Stimulated activated CD8-positive, alpha-beta memory T cell treated with anti-CD3 and anti-CD28 coated beads, Interleukin-7, amount 100 ng/mL, for 1 hour (primary cell): ENCODE measurements around the gene NTM.

Experiments used
- DNase-seq, 2 donors: peaks; one replicate each; pipeline ENCODE4 v3.0.0-alpha.2; 2020; ENCODE audit warnings: low read depth in 2 of 2

NTM gene

GRCh38 chr11:132112846-132113245 lies 742.4 kb downstream of the NTM start:
- DNase-seq: no peak

- no peak for DNase-seq
Observed at GRCh38 chr11:132114185-132114584, 743.8 kb downstream of the NTM start.

- no peak for DNase-seq
Observed at GRCh38 chr11:132114743-132115142, 744.3 kb downstream of the NTM start.

GRCh38 chr11:132115454-132115853 lies 745.0 kb downstream of the NTM start:
- no peak for DNase-seq

- no peak for DNase-seq
Observed at GRCh38 chr11:132116516-132116915, 746.1 kb downstream of the NTM start.

- DNase-seq: no peak
Observed at GRCh38 chr11:132118661-132119060, 748.2 kb downstream of the NTM start.

GRCh38 chr11:132119573-132119972 lies 749.2 kb downstream of the NTM start:
- DNase-seq: no peak

GRCh38 chr11:132122735-132123134 lies 752.3 kb downstream of the NTM start:
- no peak for DNase-seq

- DNase-seq: no peak
Observed at GRCh38 chr11:132123449-132123848, 753.0 kb downstream of the NTM start.

GRCh38 chr11:132123854-132124835 lies 753.7 kb downstream of the NTM start:
- DNase-seq: no peak

- DNase-seq: no peak
Observed at GRCh38 chr11:132125988-132126871, 755.8 kb downstream of the NTM start.

GRCh38 chr11:132126973-132127899 lies 756.8 kb downstream of the NTM start:
- no peak for DNase-seq

- DNase-seq: no peak
Observed at GRCh38 chr11:132127900-132128288, 757.5 kb downstream of the NTM start.

GRCh38 chr11:132131047-132131446 lies 760.6 kb downstream of the NTM start:
- no peak for DNase-seq

GRCh38 chr11:132131961-132132360 lies 761.5 kb downstream of the NTM start:
- DNase-seq: no peak

GRCh38 chr11:132134322-132134721 lies 763.9 kb downstream of the NTM start:
- DNase-seq: no peak

GRCh38 chr11:132137289-132137980 lies 767.0 kb downstream of the NTM start:
- no peak for DNase-seq

- no peak for DNase-seq
Observed at GRCh38 chr11:132137981-132138313, 767.5 kb downstream of the NTM start.

GRCh38 chr11:132139181-132139580 lies 768.8 kb downstream of the NTM start:
- no peak for DNase-seq

GRCh38 chr11:132140056-132140455 lies 769.6 kb downstream of the NTM start:
- DNase-seq: no peak

GRCh38 chr11:132142121-132142520 lies 771.7 kb downstream of the NTM start:
- DNase-seq: no peak
